RPMI7951 (cell line): ENCODE measurements around the gene FGR. TPM values are rescaled to one million over a fixed set of nuclear protein-coding genes. Genes with fewer than 3 reads are reported as not detected.
"Not testable (repeated sequence)": the region's sequence is repeated elsewhere in the genome, so short reads cannot be mapped to it uniquely, and the experiment has no call there.

Experiments used
- DNase-seq: peaks from one replicate; pipeline ENCODE4 v3.0.0-alpha.2; 2012; ENCODE audit warnings: low read depth
- total RNA-seq: library from RNA; depleted of rRNA; stranded (reverse); fragments of >200 nt; shearing (Covaris generic); gene quantifications from 2 replicates; pipeline ENCODE4 v1.2.3, GENCODE V29; 2014

Gene FGR
- total RNA-seq, 1 experiment from 2014 or later: not detected

DNA sequence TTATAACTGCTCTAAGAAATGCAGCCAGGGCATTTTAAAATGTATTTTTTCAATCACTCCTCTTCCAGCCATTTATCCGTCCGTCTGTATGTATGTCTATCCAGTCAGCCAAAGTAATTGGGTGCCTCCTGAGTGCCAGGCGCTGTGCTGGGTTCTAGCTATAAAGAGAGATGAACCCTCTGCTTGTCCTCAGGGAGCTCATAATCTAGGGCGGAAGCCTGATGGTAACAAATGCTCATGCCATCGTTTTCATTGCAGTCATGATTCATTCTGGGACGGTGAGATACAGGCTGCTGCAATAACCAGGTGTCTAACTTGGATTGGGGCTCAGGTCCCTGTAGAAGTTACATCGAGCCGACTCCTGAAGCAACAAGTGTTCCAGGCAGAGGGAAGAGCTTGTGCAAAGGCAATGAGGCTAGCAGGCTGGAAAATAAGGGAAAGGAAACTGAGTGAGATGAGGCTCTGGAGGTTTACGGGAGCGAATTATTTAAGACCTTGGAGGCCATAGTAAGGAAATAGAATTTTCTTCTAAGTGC, 25.4 kb upstream of the FGR start:
- DNase-seq: no peak

DNA sequence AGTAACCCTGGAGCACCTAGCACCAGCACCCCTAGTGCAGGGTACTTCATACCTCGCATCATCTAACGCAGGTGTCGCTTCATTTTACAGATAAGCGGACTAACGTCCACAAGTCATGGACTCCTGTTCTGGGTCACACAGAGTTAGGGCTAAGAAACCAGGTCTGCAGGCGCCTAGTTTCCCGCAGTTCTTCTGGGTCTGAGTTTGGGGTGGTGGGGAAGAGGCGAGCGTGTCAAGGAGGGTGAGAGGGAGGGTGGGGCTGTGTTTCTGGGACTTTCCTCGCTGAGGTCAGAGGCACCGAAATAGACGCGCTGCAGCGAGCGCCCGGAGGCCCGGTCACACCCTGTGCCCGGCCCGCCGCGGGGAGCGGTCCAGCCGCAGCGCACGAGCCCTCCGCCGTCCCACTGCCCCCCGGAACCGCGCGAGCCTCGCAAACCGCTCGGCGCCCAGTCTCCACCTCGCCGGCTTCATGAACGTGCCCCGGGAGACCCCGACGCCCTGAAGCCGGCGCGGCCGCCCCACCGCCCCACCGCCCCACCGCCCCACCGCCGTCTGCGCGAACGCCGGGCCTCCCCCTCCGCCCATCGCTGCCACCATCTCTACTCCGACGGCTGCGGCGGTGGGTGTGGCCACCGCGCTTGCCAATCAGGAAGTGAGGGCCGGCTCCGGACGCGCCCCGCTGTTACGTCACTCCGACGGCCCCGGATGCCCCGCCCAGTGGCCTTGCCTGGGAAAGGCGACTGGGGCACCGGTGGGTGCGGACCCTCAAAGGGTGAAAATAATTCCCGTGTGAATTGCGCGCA, 24.7 kb upstream of the FGR start:
- peak; percentile 88 for DNase-seq

DNA sequence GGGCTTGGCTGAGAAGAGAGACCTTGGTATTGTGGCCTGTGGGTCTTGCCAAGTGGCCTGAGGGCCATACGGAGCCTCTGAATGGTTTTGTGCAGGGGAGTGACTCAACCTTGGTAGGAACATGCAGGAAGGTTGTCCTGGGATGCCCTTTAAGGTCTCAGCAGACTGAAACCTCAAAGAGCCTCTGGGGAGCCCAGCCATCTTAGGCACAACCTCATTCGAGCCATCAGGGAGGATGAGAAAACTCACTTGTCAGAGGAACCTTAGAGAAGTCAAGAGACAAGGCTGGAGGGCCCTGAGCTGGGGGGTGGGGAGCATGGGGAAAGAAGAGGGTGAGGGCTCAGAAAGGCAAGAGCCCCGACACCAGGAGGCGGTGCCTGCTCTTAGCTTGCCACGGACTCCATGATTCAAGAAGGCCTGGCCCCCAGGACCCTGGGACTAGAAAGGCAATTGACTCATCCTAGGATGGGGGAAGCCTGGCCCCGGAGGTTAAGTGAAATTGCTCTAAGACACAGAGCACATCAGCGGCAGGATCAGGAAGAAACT, 24.0 kb upstream of the FGR start:
- DNase-seq: peak; percentile 99

DNA sequence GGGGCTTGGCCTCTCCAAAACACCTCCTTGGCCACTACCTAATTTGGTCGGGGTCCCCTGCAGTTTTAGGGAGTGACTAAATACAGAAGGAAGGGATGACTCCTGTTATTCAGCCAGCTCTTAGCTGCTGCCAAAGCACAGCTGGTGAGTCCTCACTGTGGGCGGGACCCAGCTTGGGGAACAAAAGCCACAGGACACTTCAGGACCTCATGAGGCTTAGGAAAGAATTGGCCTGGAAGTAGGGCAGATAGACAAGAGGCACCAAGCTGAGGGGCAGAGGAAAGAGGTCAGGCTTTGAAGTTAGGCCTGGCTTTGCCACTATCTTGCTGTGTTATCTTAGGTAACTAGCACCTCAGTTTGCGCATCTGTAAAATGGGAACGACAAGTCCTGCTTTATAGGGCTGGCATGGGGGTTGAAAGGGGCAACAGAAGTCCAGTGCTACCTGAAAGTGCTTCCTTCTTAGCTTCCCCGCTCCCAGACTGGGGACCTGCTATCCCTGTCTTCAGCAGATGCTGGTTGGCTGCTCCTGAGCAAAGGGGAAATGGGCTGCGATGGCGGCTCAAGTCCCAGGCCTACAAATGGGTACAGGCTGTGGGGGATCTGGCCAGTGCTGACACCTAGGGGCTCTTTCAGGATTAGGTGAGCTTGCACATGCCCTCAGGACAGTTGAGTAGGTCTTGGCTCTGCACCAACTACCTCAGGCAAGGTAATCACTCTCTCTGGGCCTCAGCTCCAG, 21.3 kb upstream of the FGR start:
- DNase-seq: peak; percentile 86

DNA sequence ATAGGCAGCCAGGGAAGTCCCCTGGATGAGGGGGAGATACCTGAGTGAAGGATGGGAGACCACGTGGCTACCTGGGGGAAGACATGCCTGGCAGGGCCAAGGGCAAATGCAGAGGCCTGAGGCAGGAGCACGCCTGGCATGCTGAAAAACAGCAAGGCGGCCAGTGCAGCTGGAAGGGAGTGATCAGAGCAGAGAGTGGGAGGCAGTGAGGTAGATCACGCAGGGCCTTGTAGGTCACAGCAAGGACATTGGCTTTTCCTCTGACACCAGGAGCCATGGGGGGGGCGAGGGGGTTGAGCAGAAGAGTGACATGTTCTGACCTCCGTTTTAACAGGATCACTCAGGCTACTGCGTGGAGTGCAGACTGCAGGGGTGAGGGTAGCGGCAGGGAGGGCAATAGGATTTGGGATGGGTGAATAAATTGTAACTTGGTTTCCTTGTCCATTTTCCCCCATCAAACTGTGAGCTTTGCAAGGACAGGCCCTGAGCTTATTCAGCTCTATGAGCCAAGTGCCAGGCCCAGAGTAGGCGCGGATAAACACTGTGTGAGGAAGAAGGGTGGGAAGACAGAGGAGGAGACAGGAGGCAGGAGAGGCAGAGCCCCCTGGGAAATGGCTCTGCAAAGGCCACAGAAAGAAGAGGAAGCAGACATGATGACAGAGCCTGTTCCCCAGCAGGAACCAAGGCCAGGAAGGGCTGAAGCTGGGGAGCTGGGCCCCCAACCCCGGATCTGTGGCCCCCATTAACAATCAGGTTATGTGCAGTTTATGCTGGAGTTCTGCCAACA, 20.4 kb upstream of the FGR start:
- no peak for DNase-seq

DNA sequence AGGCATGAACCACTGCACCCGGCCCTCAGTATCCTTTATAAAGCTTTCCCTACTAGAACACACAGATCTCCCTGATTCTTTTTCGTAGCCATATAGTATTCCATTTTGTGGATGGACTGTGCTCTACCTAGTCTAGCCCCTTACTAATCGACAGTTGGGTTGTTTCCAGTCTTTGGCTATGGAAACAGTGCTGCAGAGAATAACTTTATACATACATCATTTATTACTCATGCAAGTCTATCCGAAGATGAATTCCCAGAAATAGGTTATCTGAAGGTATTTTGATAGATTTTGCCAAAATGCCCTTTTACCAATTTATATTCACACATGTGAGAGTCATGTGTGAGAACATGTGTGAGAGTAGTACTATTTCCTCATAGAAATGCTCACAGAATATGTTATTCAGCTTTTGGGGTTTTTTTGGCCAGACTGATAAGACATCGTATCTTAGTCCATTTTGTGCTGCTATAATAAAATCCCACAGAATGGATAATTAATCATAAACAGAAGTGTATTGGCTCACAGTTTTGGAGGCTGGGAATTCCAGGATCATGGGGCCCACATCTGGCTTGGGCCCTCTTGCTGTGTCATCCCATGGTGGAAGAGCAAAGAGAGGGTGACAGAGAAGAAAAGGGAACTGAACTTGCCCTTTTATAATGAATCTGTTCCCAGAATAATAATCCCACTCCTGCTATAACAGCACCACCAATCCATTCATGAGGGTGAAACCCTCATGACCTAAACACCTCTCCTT, 17.3 kb upstream of the FGR start:
- no peak for DNase-seq

DNA sequence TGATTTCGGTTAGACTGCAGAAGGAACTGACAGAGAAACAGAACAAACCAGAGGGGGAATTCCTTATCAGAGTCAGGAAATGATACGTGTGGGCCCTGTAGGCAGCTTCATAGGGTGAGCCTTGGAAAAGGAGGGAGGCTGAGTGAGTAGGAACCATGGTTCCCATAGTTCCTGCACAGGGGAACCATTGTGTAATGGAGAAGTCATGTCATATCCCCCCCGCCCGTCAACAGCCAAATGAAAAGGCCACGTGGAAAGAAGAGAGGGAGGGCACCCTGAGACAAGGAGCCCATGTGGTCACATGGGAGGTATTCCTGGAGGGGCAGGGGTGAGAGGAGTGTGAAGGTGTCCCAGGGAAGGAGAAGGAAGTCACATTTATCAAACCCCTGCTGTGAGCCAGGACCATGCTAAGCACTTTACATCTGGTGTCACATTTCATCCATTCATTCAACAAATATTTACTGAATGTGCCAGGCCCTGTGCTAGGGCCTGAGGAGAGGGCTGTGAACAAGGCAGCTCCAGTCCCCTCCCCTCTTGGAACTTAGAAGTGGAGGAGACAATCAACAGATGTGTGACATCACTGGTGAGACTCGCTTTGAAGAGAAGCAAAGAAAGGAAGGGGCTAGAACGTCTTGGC, 15.7 kb upstream of the FGR start:
- peak; percentile 80 for DNase-seq

DNA sequence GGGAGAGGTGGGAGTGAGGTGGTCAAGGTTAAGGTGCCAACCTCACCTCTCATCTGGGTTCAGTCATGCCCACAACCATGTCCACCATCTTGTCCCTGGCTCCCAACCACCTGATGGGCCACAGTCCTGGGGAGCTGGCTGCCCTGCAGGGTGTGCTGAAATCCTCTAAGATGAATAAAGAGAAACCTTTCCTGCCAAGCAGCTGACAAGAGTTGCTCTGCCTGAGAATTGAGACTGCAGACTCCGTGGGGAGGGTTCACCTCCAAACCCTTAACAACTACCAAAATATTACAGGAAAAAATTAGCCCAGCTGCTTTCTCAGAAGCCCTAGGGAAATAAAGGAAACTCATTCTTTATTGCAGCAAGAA, 15.2 kb upstream of the FGR start:
- DNase-seq: no peak

DNA sequence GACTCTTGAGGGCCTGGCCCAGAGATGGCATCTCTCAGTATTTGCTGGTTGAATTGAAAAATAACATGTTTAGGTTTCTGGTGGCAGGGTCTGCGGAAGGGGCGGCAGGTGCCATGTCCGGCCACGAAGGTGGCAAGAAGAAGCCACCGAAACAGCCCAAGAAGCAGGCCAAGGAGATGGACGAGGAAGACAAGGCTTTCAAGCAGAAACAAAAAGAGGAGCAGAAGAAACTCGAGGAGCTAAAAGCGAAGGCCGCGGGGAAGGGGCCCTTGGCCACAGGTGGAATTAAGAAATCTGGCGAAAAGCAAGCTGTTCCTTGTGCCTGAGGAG, 14.3 kb upstream of the FGR start:
- no peak for DNase-seq

DNA sequence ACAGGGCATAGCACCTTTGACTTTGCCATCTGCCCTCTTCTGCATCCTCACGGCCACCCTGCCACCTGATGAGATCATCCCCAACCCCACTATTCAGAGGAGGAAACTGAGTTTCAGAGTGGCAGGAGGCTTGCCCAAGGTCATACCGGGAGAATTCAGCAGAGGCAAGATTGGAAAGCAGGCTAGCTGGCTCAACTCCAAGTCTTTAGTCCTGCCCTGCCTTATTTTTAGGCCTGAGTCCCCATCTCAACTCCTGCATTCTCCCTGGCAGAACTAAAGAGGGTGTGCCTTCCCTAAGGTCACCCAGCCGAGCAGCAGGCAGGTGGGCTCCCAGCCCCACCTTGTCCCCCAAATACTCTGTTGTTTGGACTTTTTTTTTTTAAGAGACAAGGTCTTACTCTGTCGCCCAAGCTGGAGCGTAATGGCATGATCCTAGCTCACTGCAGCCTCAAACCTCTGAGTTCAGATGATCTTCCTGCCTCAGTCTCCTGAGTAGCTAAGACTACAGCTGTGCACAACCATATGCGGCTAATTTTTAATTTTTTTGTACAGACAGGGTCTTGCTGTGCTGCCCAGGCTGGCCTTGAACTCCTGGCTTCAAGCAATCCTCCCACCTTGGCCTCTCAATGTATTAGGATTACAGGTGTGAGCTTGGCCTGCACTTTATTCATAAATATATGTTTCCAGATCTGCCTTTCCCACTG, 13.8 kb upstream of the FGR start:
- DNase-seq: no peak

DNA sequence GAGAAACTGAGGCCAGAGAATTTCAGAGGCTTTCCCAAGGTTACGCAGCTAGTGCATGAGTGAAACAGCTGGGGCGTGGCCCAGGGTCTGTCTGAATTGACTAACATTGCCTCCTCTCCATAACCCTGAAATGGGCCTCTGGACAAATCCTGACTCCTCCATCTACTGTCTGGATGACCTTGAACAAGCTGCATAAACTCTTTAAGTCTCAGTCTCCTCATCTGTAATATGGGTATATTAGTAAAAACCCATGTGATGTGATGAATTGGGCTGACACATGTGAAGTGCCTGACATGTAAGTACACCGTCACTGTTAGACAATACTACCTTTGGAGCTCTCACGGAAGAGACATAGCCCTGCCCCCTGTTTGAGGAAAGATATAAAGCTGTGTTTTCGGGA, 12.3 kb upstream of the FGR start:
- DNase-seq: no peak

DNA sequence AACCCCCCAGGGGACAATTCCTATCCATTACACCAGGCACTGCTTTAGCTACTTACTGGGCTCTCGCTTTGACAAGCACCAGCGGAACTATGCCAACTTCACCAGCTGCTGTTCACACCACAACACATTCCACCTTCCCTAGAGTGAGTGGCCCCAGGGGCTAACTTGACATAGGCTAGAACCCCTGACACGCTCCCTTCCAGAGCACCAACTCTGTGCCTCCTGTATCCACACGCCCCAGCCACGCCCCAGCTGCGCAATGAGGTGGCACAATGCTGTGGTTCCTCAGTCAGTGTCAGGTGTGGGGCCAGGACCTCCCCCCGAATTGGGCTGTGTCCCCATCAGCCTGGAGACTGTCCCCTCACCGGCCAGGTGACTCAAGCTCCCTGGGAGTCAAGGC, 11.7 kb upstream of the FGR start:
- DNase-seq: peak; percentile 70

DNA sequence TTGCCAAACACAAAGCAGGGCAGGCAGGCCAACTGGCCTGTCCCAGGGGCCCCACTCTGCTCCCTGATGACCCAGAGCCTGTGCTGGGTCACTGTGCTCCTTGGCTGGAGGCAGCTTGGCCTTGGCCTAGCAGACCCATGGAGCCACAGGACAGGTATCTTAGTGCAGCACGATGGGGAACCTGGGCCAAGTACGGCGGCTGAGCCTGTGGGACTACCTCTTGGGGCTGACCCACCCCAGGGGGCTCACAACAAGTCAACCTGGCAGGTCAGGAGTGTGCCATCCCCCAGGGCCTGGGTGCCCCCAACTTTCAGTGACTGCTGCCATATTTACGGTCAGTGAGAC, 10.1 kb upstream of the FGR start:
- DNase-seq: no peak

DNA sequence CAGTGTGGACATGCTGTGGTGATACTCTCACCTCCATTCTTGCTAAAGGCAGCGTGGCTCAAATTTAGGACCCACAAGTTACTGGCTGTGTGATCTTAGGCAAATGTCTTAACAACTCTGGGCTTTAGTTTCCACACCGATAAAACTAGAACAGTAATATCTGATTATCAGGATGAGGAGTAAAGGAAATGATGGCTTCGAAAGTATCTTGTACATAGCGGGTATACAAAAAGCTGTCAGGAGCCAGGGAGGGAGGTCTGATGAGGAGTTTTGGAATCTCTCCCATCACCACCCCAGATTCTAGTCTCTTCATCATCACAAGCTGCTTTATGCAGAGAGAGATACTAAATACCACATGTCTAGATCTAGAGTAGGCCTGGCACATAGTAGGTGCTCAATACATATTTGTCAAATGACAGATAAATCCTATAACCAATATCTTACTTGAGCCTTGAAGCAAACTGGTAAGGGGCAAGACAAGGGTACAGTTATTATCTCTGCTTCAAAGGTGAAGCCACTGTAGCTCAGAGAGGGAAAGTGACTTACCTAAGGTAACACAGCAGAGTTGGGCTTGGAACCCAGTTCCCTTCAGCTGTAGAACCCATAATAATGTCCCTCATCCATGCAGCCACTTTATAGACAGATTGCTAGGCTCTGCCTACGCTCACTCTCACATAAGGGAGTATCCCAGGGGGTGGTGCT, 9.5 kb upstream of the FGR start:
- DNase-seq: no peak

DNA sequence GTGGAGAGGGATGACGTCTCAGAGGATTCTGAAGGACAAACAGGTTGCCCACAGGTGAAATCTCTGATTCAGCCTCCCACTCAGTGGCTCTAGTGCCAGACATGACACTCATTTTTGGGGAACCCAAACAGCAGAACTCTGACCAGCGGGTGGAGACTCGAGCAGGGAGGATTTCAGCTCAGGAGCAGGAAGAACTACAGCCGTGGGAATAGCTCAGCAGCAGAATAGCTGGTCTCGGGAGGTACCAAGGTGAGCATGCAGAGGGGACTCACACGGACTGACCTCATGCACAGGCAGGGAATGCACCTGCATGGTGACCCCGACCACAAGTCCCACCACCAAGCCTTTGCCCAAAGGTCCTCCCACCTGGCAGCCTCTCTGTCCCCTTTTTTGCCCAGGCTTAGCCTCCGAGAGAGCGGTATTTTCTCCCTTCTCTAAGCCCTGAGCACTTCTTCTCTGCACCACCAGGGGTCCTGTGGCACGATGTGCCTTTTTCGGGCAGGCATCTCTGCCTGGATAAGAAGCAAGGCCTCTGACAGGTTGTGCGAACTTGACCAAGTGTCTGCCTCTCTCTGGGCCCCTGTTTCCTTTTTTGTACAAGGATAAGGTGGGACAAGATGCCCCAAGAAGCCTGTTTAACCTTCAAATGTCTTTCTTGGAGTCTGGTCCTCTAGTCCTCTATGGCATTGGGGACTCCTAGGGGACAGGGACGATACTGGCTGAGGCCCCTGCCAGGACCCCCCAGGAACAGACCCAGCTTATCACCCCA, 8.8 kb upstream of the FGR start:
- DNase-seq: peak; percentile 64

DNA sequence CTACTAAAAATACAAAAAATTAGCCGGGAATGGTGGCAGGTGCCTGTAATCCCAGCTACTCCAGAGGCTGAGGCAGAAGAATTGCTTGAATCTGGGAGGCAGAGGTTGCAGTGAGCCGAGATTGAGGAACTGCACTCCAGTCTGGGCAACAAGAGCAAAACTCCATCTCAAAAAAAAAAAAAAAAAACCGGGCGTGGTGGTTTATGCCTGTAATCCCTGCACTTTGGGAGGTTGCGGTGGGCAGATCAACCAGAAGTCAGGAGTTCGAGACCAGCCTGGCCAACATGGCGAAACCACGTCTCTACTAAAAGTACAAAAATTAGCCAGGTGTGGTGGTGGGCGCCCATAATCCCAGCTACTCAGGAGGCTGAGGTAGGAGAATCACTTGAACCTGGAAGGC, 5.5 kb upstream of the FGR start:
- not testable (repeated sequence) for DNase-seq

DNA sequence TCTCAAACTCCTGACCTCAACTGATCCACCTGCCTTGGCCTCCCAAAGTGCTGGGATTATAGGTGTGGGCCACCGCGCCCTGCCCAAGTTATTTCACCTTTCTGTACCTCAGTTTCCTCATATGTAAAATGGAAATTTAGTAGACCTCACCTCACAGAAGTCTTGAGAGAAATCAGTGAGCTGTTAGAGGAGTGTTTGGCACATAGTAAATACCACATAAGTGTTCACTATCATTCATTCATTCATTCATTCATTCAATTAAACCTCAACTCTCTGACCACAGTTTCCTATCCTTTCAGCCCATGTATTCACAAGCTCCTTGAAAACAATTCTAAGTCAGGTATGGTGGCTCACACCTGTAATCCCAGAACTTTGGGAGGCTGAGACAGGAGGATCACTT, 3.8 kb upstream of the FGR start:
- no peak for DNase-seq

DNA sequence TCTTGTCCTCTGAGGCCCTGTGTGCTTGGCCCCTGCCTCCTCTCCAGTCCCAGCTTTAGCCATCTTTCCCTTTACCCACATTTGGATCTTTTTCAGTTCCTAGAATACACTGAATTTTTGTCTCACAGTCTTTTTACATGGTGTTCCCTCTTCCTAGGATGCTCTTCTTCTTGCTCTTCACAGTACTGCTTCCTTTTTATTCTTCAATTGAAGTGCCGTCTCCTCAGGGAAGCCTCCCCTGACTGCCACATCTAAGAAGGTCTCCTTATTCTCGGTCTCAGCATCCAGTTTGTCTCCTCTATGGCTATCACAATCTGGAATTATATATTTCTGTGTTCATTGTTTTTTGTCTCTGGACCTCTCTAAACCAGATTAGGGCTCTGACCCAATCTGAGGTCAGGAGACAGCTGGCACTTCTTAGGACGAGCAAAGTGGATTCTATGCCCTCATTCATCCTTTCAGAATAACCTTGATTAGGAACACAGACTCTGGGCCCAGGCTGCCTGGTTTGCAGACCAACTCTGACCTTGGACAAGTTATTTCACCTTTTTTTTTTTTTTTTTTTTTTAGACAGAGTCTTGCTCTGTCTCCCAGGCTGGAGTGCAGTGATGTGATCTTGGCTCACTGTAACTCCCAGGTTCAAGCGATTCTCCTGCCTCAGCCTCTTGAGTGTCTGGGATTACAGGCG, 3.2 kb upstream of the FGR start:
- no peak for DNase-seq
